SU-DHL-6 (cell line): ENCODE data around the gene LRRC53.

Source experiments
- H2AFZ ChIP-seq: fragments of 200-600 bp; sonication (generic); 2 replicates; pipeline ENCODE4 v1.6.1; 2014; ENCODE audit warnings: low read depth, mild to moderate bottlenecking, moderate library complexity, mixed read lengths, antibody characterized with exemption, low read length; ENCODE audit not compliant: severe bottlenecking
- H3F3A ChIP-seq: fragments of 200-600 bp; shearing (Covaris generic); 2 replicates; pipeline ENCODE4 v1.6.0; 2016; ENCODE audit warnings: antibody characterized with exemption, mild to moderate bottlenecking; ENCODE audit not compliant: insufficient read depth
- H3K27ac ChIP-seq: fragments of 200-600 bp; sonication (generic); 2 replicates; pipeline ENCODE4 v1.5.1; 2016; ENCODE audit warnings: low read depth, mild to moderate bottlenecking, low read length, moderate library complexity, mixed read lengths
- H3K27me3 ChIP-seq: fragments of 200-600 bp; sonication (generic), shearing (Covaris generic); 2 replicates; pipeline ENCODE4 v1.6.0; 2014; ENCODE audit warnings: mild to moderate bottlenecking, low read length
- H3K36me3 ChIP-seq: fragments of 200-600 bp; sonication (generic); 2 replicates; pipeline ENCODE4 v1.6.1; 2014; ENCODE audit warnings: mild to moderate bottlenecking, low read length, mixed read lengths
- H3K4me2 ChIP-seq: fragments of 300-600, 200-600 bp; shearing (Covaris generic), sonication (generic); 2 replicates; pipeline ENCODE4 v1.6.0; 2014; ENCODE audit warnings: low read length, low read depth, mild to moderate bottlenecking; ENCODE audit not compliant: poor library complexity, severe bottlenecking
- H3K4me3 ChIP-seq: fragments of 200-600 bp; sonication (generic); 2 replicates; pipeline ENCODE4 v1.5.1; 2014; ENCODE audit warnings: antibody characterized with exemption, low read length, mild to moderate bottlenecking, mixed read lengths; ENCODE audit not compliant: insufficient read depth, poor library complexity, severe bottlenecking
- H3K79me2 ChIP-seq: fragments of 200-600 bp; sonication (generic); 2 replicates; pipeline ENCODE4 v1.6.1; 2014; ENCODE audit warnings: mild to moderate bottlenecking, low read length, moderate library complexity; ENCODE audit not compliant: insufficient read depth
- H3K9ac ChIP-seq: fragments of 200-600 bp; sonication (generic); 2 replicates; pipeline ENCODE4 v1.7.0; 2014; ENCODE audit warnings: mild to moderate bottlenecking, low read length
- H3K9me2 ChIP-seq: fragments of 200-600 bp; sonication (generic); replicated peaks from 2 replicates; pipeline ENCODE4 v1.6.1; 2014; ENCODE audit warnings: low read length; ENCODE audit not compliant: insufficient read depth
- H3K9me3 ChIP-seq: fragments of 200-600 bp; sonication (generic); 2 replicates; pipeline ENCODE4 v1.6.1; 2014; ENCODE audit warnings: low read length, mixed read lengths; ENCODE audit not compliant: insufficient read depth
- H4K20me1 ChIP-seq: fragments of 200-600 bp; sonication (generic); 2 replicates; pipeline ENCODE4 v1.6.1; 2014; ENCODE audit warnings: low read depth, mild to moderate bottlenecking, antibody characterized with exemption, low read length, moderate library complexity, mixed read lengths
- EZH2phosphoT487 ChIP-seq: fragments of 200-600 bp; sonication (generic), shearing (Covaris generic); conservative IDR thresholded peaks from 2 replicates; pipeline ENCODE4 v1.6.1; 2018; ENCODE audit warnings: mild to moderate bottlenecking, antibody characterized with exemption, low read length, moderate library complexity, mixed read lengths
- TF ChIP-seq, protein P1 (sequence below): fragments of 200-600 bp; sonication (generic); IDR thresholded peaks from one replicate; pipeline ENCODE4 v1.5.1; 2017; ENCODE audit warnings: antibody characterized with exemption, mild to moderate bottlenecking, low read length, moderate library complexity; ENCODE audit not compliant: insufficient read depth, poor library complexity, severe bottlenecking

LRRC53 gene

DNA sequence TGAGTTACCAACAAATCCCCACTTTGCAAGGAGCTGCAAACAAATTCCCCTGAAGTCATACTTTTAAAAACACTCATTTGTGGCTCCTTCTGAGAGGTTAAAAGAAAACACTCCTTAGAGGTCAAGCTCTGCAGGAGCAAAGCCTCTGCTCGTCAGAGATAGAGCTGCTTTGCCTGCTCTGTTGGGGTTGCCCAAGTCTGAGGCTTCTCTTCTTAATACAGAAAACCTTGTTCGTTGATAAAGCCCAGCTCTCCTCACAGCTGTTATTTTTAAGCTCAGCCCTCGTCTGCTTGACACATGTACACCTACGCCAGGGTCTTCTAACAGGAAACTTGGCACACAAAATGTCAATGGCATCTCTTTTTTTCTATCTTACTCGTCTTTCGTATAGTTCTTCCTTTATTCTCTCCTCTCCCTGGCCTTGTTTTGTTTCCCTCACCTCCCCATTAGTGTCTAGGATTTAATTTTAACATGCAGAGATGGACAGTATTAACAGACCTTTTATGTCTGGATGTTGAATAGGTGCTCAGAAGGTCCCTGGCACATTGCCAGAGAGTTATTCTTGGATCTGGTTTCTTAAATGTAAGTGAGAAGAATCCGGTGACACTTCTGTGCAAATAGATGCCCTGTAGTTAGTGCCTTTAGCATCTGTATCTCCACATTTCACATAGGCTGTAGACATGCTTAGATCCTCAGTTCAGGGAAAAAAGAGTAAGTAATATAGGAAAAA, 86.0 kb downstream of the LRRC53 start:
- Histone ChIP-seq H3K9me3 (no peaks in the 10 kb centered on the region), H3K4me3 (no peak overlapping the region), H3K4me2 (no peak overlapping the region), H2AFZ (no peak overlapping the region), H3K27ac (no peak overlapping the region), H3F3A (no peaks in the 10 kb centered on the region), H4K20me1 (no peaks in the 10 kb centered on the region), H3K9ac (no peak overlapping the region), H3K36me3 (no peaks in the 10 kb centered on the region), H3K9me2 (no peaks in the 10 kb centered on the region), H3K79me2 (no peaks in the 10 kb centered on the region), H3K27me3 (no peaks in the 10 kb centered on the region)
- no peak for TF ChIP-seq EZH2phosphoT487
- TF ChIP-seq, protein P1, sequence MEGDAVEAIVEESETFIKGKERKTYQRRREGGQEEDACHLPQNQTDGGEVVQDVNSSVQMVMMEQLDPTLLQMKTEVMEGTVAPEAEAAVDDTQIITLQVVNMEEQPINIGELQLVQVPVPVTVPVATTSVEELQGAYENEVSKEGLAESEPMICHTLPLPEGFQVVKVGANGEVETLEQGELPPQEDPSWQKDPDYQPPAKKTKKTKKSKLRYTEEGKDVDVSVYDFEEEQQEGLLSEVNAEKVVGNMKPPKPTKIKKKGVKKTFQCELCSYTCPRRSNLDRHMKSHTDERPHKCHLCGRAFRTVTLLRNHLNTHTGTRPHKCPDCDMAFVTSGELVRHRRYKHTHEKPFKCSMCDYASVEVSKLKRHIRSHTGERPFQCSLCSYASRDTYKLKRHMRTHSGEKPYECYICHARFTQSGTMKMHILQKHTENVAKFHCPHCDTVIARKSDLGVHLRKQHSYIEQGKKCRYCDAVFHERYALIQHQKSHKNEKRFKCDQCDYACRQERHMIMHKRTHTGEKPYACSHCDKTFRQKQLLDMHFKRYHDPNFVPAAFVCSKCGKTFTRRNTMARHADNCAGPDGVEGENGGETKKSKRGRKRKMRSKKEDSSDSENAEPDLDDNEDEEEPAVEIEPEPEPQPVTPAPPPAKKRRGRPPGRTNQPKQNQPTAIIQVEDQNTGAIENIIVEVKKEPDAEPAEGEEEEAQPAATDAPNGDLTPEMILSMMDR = no peak

DNA sequence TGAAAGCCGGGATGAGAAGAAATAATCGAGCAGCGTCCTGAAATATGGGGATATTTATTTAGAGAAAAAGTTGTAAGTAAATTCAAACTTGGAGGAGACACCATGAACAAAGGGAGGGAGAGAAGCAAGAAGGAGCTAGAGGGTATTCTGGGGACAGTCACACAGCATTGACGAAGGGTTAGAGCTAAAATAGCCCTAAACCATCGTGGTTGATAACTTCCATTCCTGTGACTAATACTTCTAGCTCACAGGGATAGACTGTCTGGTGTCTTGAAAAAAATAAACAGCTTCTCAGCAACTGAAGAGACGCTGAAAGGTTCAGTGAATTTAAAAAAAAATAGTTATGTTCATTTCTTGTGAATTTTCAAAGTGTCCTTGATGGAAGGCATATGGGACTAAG, 86.7 kb downstream of the LRRC53 start:
- H4K20me1 ChIP-seq = no peaks in the 10 kb centered on the region
- no peak for TF ChIP-seq EZH2phosphoT487
- TF ChIP-seq, protein P1 = no peak
- no peaks in the 10 kb centered on the region for H3K79me2 ChIP-seq
- H3K4me2 ChIP-seq = no peak overlapping the region
- H3K9me3 ChIP-seq = no peaks in the 10 kb centered on the region
- no peaks in the 10 kb centered on the region for H3K36me3 ChIP-seq
- H3F3A ChIP-seq = no peaks in the 10 kb centered on the region
- no peak overlapping the region for H3K9ac ChIP-seq
- no peak overlapping the region for H3K27ac ChIP-seq
- H3K27me3 ChIP-seq = no peaks in the 10 kb centered on the region
- H3K4me3 ChIP-seq = no peak overlapping the region
- no peaks in the 10 kb centered on the region for H3K9me2 ChIP-seq
- no peak overlapping the region for H2AFZ ChIP-seq

GRCh38 chr1:74423471-74423870, 88.9 kb downstream of the LRRC53 start:
- Histone ChIP-seq H3K4me3 (no peak overlapping the region), H2AFZ (no peak overlapping the region), H3K4me2 (no peak overlapping the region), H3K27me3 (no peaks in the 10 kb centered on the region), H3K27ac (no peak overlapping the region), H3F3A (no peaks in the 10 kb centered on the region), H4K20me1 (no peaks in the 10 kb centered on the region), H3K9ac (no peak overlapping the region), H3K9me3 (no peaks in the 10 kb centered on the region), H3K9me2 (no peaks in the 10 kb centered on the region), H3K36me3 (no peaks in the 10 kb centered on the region), H3K79me2 (no peaks in the 10 kb centered on the region)
- TF ChIP-seq EZH2phosphoT487 = no peak
- TF ChIP-seq, protein P1 = no peak
